CD14-positive monocyte (primary cell): ENCODE measurements around the gene HP1BP3. TPM values are rescaled to one million over a fixed set of nuclear protein-coding genes. Genes with fewer than 3 reads are reported as not detected.

Experiments
- DNase-seq, 3 donors: peaks; one replicate each; pipeline ENCODE4 v3.0.0-alpha.2; 2011 to 2022
- H2AFZ ChIP-seq: 2 replicates; pipeline ENCODE4 v1.6.0; 2012; ENCODE audit warnings: mild to moderate bottlenecking, low read depth, low read length, inconsistent platforms; ENCODE audit not compliant: insufficient read depth, poor library complexity, severe bottlenecking
- H3K27ac ChIP-seq, 2 donors: 1 replicate in 1 of 2; 2 replicates in 1 of 2; pipeline ENCODE4 v1.5.1; 2012 to 2013; ENCODE audit warnings: low read length in 2 of 2, control low read depth in 1 of 2, inconsistent platforms in 1 of 2, low read depth in 1 of 2, mild to moderate bottlenecking in 1 of 2
- H3K27me3 ChIP-seq, 2 donors: one replicate each; pipeline versions ENCODE4 v1.6.0 to v1.6.1; 2011 to 2013; ENCODE audit warnings: low read length in 2 of 2; ENCODE audit not compliant: control insufficient read depth in 2 of 2, insufficient read depth in 2 of 2
- H3K36me3 ChIP-seq, 2 donors: replicated peaks in 1 of 2; 1 replicate in 1 of 2; 2 replicates in 1 of 2; pipeline versions ENCODE4 v1.5.1 to v1.6.1; 2012 to 2013; ENCODE audit warnings: low read length in 2 of 2, control low read depth in 1 of 2, inconsistent platforms in 1 of 2, mild to moderate bottlenecking in 1 of 2; ENCODE audit not compliant: insufficient read depth in 2 of 2, control insufficient read depth in 1 of 2
- H3K4me1 ChIP-seq, 2 donors: 1 replicate in 1 of 2; 2 replicates in 1 of 2; pipeline versions ENCODE4 v1.5.1 to v1.6.1; 2012 to 2013; ENCODE audit warnings: low read length in 2 of 2, control low read depth in 1 of 2, inconsistent platforms in 1 of 2, mild to moderate bottlenecking in 1 of 2, moderate library complexity in 1 of 2; ENCODE audit not compliant: insufficient read depth in 2 of 2, control insufficient read depth in 1 of 2
- H3K4me2 ChIP-seq: replicated peaks from 2 replicates; pipeline ENCODE3; 2012; ENCODE audit warnings: low read length, moderate library complexity, mild to moderate bottlenecking; ENCODE audit not compliant: poor library complexity, severe bottlenecking; ENCODE audit errors: extremely low read depth
- H3K4me3 ChIP-seq, 3 experiments: fragments of 200-600 bp in 1 of 3; sonication (generic) in 1 of 3; replicated peaks in 1 of 3; 1 replicate in 2 of 3; 2 replicates in 1 of 3; pipeline ENCODE4 v1.5.1; 2011 to 2013; ENCODE audit warnings: low read length in 3 of 3, mild to moderate bottlenecking in 3 of 3, control low read depth in 2 of 3, low read depth in 2 of 3, inconsistent platforms in 1 of 3, moderate library complexity in 1 of 3
- H3K79me2 ChIP-seq: 2 replicates; pipeline ENCODE4 v1.6.0; 2012; ENCODE audit warnings: mild to moderate bottlenecking, control low read depth, inconsistent platforms, low read length, moderate library complexity; ENCODE audit not compliant: insufficient read depth
- H3K9ac ChIP-seq: 2 replicates; pipeline ENCODE4 v1.6.0; 2017; ENCODE audit warnings: low read length, mild to moderate bottlenecking; ENCODE audit not compliant: insufficient read depth, poor library complexity, severe bottlenecking
- H3K9me3 ChIP-seq, 2 donors: replicated peaks in 1 of 2; 1 replicate in 1 of 2; 2 replicates in 1 of 2; pipeline versions ENCODE4 v1.5.1 to v1.6.1; 2012 to 2013; ENCODE audit warnings: low read length in 2 of 2, control low read depth in 1 of 2; ENCODE audit not compliant: control insufficient read depth in 1 of 2, insufficient read depth in 1 of 2
- H4K20me1 ChIP-seq: 2 replicates; pipeline ENCODE4 v1.6.0; 2012; ENCODE audit warnings: mild to moderate bottlenecking, low read length, control low read depth, moderate library complexity; ENCODE audit not compliant: insufficient read depth
- H3K27ac Mint-ChIP-seq, 7 donors: one replicate each; pipeline ENCODE4 v1.8.0; 2020; ENCODE audit warnings: mild to moderate bottlenecking in 7 of 7, mixed read lengths in 7 of 7, moderate library complexity in 6 of 7, inconsistent platforms in 2 of 7
- H3K27me3 Mint-ChIP-seq, 3 donors: one replicate each; pipeline ENCODE4 v1.8.0; 2021 to 2022; ENCODE audit warnings: low read depth in 3 of 3, mild to moderate bottlenecking in 3 of 3, mixed read lengths in 3 of 3, moderate library complexity in 3 of 3, inconsistent platforms in 1 of 3
- H3K36me3 Mint-ChIP-seq, 2 donors: one replicate each; pipeline ENCODE4 v1.8.0; 2020; ENCODE audit warnings: mixed read lengths in 2 of 2, inconsistent platforms in 1 of 2, mild to moderate bottlenecking in 1 of 2
- H3K4me1 Mint-ChIP-seq: one replicate; pipeline ENCODE4 v1.8.0; 2020; ENCODE audit warnings: mild to moderate bottlenecking, mixed read lengths
- H3K4me3 Mint-ChIP-seq, 2 donors: one replicate each; pipeline ENCODE4 v1.8.0; 2020; ENCODE audit warnings: mild to moderate bottlenecking in 2 of 2, mixed read lengths in 2 of 2, moderate library complexity in 1 of 2
- H3K9me3 Mint-ChIP-seq, 7 donors: one replicate each; pipeline ENCODE4 v1.8.0; 2020 to 2022; ENCODE audit warnings: mixed read lengths in 7 of 7, mild to moderate bottlenecking in 6 of 7, moderate library complexity in 6 of 7, inconsistent platforms in 2 of 7
- WGBS: methylation state at CpG from one replicate; pipeline ENCODE4 v1.1.5; 2013; ENCODE audit warnings: missing lambda C conversion rate; ENCODE audit not compliant: insufficient coverage; 5-methylcytosine and 5-hydroxymethylcytosine counted together
- intact Hi-C, 2 donors: fragments of 100-400 bp; cut with micrococcal nuclease; formaldehyde crosslinking; loops; one replicate each; pipeline versions ENCODE4 v1.15.0 to v1.15.1; 2023
- polyA plus RNA-seq, 3 donors: library from polyadenylated mRNA; depleted of rRNA in 1 of 3; unstranded in 2 of 3; stranded (reverse) in 1 of 3; fragments of 300-500 nt in 2 of 3; fragments of >200 nt in 1 of 3; fragmentation: Illumina TruSeq in 2 of 3; gene quantifications; 1 replicate in 2 of 3; 2 replicates in 1 of 3; pipeline ENCODE4 v1.2.3, GENCODE V29; 2012 to 2021
- TF ChIP-seq, protein P1 (sequence below): fragments of 200-600 bp; IDR thresholded peaks from one replicate; pipeline ENCODE4 v1.8.0; 2022; ENCODE audit warnings: antibody characterized with exemption, mild to moderate bottlenecking

Gene HP1BP3
- polyA plus RNA-seq, 3 donors, result 121 to 137 (median 135) TPM

DNA sequence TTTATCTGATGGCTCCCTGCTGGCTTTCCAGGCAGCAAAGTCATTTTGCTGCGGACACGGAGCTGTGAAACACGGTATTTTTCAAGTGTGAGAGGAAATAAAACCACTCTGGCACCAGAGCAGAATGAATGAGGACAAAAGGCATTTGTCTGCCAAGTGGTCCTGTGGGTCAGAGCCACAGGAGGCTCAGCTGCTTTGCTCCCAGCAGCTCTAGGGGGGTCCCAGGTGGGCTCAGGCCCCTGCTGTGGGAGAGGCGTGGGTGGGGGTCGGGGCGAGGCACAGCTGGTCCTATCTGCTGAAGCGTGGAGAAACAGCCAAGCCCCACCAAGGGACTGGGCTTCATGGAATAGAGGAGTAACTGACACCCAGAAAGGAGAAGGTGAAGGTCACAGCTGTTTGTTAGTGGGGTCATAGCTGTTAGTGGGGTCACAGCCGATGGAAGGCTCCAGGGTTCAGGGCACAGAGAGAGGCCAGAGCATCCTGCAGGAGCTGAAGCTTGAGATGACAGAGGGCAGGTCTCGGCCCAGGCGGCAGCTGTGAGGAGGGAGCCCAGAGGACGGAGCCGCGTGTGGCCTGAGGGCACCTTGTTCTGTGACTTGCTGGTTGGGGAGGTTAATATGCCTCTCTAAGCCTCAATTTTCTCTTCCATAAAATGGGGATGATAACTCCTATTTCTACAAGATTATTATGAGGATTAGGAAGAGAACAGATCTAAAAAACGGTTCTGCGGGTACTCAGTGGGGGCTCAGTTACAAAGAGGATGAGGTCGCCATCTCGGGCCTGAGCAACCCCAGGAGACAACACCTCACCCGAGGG is 76.4 kb downstream of the HP1BP3 start:
- no peaks in the 10 kb centered on the region for H4K20me1 ChIP-seq
- H3K36me3 ChIP-seq, result no peaks in the 10 kb centered on the region
- intact Hi-C loops, result no loop called here
- 79% methylated on average over 11 of the region's 18 CpGs for WGBS
- H3K4me1 ChIP-seq, result peaks cover 12% of the 10 kb centered on the region in 2 donors
- no peak overlapping the region for H3K4me3 Mint-ChIP-seq
- no peak overlapping the region for H3K4me2 ChIP-seq
- H3K27me3 ChIP-seq, result peaks cover 0 to 3% of the 10 kb centered on the region in 2 donors
- no peaks in the 10 kb centered on the region for H3K9me3 ChIP-seq
- no peak overlapping the region for H2AFZ ChIP-seq
- H3K27ac ChIP-seq, result no peak overlapping the region
- TF ChIP-seq, protein P1, sequence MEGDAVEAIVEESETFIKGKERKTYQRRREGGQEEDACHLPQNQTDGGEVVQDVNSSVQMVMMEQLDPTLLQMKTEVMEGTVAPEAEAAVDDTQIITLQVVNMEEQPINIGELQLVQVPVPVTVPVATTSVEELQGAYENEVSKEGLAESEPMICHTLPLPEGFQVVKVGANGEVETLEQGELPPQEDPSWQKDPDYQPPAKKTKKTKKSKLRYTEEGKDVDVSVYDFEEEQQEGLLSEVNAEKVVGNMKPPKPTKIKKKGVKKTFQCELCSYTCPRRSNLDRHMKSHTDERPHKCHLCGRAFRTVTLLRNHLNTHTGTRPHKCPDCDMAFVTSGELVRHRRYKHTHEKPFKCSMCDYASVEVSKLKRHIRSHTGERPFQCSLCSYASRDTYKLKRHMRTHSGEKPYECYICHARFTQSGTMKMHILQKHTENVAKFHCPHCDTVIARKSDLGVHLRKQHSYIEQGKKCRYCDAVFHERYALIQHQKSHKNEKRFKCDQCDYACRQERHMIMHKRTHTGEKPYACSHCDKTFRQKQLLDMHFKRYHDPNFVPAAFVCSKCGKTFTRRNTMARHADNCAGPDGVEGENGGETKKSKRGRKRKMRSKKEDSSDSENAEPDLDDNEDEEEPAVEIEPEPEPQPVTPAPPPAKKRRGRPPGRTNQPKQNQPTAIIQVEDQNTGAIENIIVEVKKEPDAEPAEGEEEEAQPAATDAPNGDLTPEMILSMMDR, result no peak
- H3K27ac Mint-ChIP-seq, result peak overlapping the region in 1 of 7 donors; percentile 59
- H3K27me3 Mint-ChIP-seq, result peaks cover 10 to 12% (median 11%) of the 10 kb centered on the region in 3 donors
- no peak overlapping the region for H3K9ac ChIP-seq
- H3K4me3 ChIP-seq, result no peak overlapping the region
- no peaks in the 10 kb centered on the region for H3K36me3 Mint-ChIP-seq
- peaks cover 14% of the 10 kb centered on the region for H3K4me1 Mint-ChIP-seq
- H3K9me3 Mint-ChIP-seq, result peaks cover 0 to 2% (median 0%) of the 10 kb centered on the region in 7 donors
- no peaks in the 10 kb centered on the region for H3K79me2 ChIP-seq
- DNase-seq, result no peak

DNA sequence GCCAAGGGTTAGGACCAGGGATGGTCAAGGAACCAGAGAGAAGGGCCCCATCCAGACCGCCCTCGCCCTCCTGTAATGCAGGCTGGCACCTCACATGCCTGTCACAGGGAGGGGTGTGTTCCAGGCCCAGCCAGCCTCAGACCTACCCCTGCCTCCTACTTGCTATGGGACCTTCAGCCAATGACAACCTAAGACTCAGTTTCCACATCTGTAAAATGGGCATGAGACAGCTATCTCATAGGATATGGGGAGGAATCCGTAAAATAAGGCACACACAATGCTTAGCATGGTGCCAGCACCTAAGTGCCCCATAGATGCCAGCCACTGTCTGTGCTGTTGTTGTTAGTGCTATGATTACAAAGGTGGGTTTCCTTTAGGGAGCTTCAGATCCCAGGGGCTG is 77.2 kb downstream of the HP1BP3 start:
- H3K4me1 ChIP-seq, result peaks cover 7 to 8% of the 10 kb centered on the region in 2 donors
- 100% methylated on average over 1 of the region's 3 CpGs for WGBS
- no peak overlapping the region for H3K4me3 ChIP-seq
- Mint-ChIP-seq H3K36me3 (no peaks in the 10 kb centered on the region), H3K4me1 (peaks cover 7% of the 10 kb centered on the region), H3K9me3 (peaks cover 0 to 2% (median 0%) of the 10 kb centered on the region in 7 donors), H3K27ac (no peak overlapping the region), H3K27me3 (peaks cover 5 to 7% (median 6%) of the 10 kb centered on the region in 3 donors), H3K4me3 (no peak overlapping the region)
- no peak overlapping the region for H3K9ac ChIP-seq
- TF ChIP-seq, protein P1, result no peak
- H2AFZ ChIP-seq, result no peak overlapping the region
- H3K27me3 ChIP-seq, result no peaks in the 10 kb centered on the region
- intact Hi-C loops, result no loop called here
- no peaks in the 10 kb centered on the region for H3K79me2 ChIP-seq
- no peaks in the 10 kb centered on the region for H3K36me3 ChIP-seq
- no peak overlapping the region for H3K4me2 ChIP-seq
- DNase-seq, result no peak
- no peak overlapping the region for H3K27ac ChIP-seq
- no peaks in the 10 kb centered on the region for H4K20me1 ChIP-seq
- H3K9me3 ChIP-seq, result no peaks in the 10 kb centered on the region
